GM12892 (cell line): ENCODE results near the gene PIK3C2G.

Source experiments
- POLR2A ChIP-seq: IDR thresholded peaks from 2 replicates; pipeline ENCODE4 v1.6.1; 2011; ENCODE audit warnings: low read depth, low read length, control low read depth
- POLR2AphosphoS5 ChIP-seq: IDR thresholded peaks from 2 replicates; pipeline ENCODE4 v1.6.1; 2011; ENCODE audit warnings: low read depth, low read length, control low read depth

DNA sequence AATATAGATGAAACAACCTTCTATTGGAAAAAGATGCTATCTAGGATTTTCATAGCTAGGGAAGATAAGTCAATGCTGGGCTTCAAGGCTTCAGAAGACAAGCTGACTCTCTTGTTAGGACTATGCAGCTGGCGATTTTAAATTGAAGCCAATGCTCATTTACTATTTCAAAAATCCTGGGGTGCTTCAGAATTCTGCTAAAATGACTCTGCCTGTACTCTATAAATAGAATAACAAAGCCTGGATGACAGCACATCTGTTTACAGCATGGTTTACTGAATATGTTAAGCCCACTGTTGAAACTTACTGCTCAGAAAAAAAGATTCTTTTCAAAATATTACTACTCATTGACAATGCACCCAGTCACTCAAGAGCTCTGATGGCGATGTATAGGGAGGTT lies 155.1 kb downstream of the PIK3C2G start:
- TF ChIP-seq POLR2AphosphoS5: no peak
- no peak for TF ChIP-seq POLR2A
